Measurements from ENCODE around the gene SLC24A3.

SLC24A3 gene

DNA sequence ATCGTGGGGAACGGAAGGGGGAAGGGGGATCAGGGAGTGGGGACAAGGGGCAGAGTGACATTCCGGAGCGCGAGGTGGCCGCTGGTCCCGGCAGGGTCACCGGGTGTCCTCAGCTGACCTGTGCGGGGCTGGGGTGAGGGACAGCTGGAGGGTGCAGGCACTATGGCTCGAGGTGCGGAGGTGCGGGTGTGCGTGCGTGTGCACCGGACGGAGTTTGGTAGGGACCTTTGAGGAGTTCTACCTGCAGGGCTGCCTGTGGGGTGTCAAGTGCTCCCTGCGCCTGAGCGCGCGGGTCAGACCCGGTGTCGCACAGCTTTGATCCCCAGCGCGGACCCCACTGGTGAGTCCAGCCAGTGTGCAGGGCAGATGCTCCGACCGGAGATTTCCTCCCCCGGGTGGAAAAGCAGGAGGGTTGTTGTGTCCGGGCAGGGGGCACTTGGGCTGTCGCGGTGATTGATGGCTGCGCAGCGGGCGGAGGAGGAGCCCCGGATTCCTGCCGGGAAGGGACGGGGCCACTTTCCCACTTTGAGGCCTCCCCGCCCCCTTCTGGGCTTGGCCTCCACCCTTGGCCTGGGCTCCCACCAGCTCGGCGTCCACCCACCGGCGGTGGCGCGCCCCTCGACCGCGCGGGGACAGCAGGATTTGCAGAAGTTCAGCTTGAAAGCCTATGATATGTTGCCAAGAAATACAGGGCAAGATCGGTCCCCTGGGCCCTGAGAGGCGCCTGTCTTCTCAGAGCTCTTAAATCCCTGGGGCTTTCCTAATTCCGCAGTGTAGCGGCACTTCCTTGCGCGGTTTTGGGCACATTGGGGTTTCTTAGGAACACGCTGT lies 546.3 kb downstream of the SLC24A3 start:
- no peak for DNase-seq

DNA sequence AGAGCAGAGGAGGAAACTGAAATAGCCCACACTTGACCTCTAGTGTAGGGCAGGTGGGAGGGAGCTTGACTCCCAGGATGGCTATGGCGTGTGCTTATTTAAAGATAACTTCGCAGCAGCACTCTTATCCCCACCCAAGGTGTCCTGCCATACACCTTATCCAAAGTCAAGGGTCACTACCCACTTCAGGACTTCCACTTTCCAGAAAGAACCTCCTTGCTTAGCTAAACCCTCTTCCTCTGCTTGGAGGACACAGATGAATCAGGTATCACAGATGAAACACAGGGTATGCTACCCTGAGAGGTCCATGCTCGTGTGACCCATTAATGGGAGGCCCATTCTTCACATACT lies 547.9 kb downstream of the SLC24A3 start:
- no peak for DNase-seq

DNA sequence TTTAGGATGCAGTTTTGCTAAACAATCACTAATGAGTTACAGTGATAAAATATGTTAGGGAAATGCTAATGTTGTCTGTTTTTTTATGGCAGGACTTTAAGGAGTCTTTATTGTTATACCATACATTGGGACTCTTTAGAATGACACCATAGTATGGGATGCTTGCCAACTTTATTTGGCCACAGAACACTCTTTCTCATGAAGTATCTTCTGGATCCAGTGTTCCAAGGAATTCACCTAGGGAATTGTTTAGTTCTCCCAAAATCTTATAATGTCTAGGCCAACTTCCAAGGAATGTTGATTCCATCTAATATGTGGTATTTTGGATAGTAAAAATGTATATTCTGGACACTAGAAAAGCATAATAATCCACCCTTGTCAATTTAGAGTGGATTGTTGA lies 548.9 kb downstream of the SLC24A3 start:
- no peak for DNase-seq

DNA sequence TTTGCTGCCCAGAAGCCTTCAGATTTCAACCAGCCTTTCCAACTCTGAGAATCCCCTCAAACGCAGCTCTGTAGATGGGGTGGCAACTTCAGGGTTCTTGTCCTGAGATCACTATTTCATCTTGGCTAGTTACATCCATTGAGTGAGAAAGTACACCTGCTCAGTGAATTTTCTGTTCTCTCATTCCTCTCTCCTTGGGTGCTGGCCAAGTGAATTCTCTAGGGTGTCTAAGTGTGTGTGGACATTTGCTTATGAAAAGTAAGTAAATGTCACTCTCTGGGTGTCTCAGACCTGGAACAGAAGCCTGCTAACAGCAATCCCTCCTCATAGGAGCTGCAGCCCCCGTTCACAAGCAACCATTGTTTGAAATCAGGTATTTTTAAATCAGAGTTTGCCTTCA lies 549.4 kb downstream of the SLC24A3 start:
- DNase-seq = no peak

DNA sequence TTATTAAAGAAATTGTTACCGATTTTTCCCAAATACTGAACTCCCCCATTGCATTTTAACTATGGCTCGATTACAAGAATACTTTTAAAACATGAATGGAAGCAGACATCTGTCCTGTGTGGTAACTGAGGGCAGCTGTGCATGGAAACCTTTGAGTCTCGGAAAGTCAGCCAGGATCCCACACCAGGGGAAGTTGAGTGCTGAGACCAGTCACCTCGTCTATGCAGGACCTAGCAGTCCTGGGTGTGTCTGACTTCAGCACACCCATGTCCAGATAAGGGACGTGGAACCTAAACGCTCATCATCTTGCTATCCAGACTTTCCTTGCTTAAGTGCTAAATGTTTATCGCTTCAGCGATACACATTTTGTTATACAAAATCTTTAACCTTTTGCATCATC lies 551.8 kb downstream of the SLC24A3 start:
- DNase-seq = no peak

DNA sequence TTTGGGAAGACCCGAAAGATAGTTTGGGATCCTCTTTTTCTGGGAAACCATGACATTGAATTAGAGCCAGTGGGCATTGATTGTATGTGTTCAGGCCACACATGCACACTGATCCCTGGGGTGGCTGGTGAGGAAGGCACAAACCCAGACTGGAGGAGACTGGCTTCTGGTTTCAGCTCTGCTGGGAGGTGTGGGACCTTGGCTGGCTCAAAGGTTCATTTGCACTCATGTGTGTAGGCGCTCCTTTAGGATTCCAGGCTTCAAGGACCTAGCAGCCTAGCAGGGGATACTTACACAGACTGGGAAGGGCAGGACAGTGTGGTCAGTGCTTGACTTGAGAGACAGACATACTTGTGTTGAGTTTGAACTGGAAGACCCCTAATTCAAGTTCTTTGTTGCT lies 552.8 kb downstream of the SLC24A3 start:
- DNase-seq = no peak

DNA sequence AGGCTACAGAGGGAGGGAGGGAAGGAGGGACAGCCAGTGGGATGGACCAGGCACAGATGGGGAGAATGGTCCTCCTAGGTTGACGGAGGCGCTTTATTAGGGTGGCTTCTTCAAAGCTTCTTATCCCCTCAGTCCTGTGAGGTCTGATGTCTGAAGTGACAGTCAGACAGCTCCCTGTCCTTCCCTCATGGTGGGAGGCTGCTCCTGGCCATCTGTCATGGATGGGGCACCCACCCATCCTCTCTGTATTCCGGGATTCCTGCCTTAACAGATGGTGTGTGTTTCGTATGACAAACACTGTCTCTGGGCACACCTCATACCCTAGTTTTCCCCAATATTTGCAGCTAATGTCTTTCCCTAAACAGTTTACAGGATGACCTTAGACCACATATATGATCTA lies 553.5 kb downstream of the SLC24A3 start:
- DNase-seq = no peak

DNA sequence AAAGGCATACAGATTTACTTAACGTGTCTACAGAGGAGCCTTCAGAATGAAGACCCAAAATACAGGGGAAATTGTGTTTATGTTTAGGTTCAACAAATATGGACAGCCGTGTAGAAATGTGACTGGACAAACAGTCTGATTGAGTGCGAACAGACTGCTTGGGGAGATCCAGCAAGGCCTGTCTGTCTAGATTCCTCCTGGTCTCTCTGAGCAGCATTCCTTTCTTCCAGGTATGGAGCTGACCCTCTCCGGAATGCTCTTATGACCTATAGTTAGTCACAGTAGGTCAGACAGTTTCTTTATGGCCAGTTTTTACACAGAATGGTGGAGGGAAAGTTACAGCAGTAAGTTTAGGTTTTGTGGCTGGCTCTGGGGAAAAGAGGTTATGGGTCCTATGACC lies 554.6 kb downstream of the SLC24A3 start:
- DNase-seq = no peak

DNA sequence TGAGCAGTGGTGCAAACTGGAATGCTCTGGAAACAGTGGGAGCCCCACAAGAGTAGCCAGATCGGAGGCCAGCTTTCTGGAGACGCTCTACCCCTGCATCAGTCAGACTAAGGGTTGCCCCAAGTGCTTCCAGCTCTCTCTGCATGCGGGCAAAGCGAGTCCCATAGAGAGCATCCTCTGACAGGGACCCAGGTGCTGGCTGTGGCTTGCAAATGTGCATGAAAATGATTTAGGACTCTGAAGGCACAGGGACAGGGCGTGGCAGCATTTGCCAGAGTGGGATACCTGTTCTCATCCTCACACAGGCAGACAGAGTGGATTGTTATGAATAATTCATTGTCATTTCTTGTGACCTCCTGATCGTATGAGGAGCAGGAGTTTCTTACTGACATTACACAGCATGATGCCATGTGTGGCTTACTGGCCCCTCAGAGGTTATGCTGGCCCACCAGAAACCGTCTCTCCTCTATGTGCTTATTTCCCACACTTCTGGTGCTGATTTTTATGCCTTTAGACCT lies 555.9 kb downstream of the SLC24A3 start:
- DNase-seq = no peak

DNA sequence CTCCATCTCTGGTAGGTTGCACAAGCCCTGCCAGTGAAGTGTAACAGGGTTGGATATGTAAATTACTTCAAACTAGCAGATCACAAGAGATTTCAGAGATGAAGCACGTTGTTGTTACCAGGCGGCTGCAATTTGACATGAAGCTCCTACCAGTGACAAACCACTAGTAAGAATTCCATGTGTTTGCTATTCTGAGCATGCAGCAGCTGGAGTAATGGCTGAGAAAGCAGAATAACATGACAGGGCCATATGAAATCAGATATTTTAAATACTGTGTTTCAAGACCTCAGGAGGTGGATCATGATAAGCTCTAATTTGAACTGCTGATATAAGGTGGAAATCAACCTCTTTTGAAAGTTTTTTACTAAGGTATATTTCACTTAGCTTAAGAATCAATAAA lies 557.1 kb downstream of the SLC24A3 start:
- DNase-seq = no peak

DNA sequence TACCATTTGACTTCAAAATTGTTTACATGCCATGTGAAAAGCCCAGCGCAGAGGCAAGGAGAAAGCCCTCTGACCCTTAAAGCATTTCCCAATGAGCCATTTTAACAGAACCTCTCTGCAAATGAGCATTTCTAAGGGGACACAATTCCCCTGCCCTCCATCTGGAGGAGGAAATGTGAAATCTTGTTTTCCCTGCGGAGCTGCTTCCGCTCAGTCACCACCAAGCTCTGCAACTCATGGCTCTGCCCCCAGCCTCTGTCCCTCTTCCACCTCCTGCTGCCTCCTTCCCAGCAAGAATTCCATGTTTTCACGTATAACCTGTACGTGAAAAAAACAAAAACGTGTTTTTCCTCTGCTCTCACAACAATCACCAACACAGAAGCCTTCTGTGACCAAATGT lies 557.9 kb downstream of the SLC24A3 start:
- no peak for DNase-seq

DNA sequence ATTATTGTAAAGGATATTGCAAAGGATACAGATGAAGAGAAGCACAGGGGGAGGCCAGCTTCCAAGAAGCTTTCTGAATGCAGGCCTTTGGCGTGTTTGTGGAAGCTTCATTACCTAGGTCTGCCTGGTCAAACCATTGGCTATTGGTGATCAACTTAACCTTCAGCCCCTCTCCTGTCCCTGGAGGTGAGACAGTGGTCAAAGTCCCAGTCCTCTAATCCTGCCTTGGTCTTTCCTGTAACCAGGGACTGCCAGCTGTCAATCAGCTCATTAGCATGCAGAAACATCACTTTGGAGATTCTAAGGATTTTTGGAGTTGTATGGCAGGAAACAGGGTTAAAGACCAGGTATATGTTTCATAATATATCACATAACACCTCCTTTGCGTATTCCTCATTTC lies 558.6 kb downstream of the SLC24A3 start:
- DNase-seq = no peak
